HTERT RPE-1 (cell line): ENCODE data around the gene SLC15A3.

Experiments
- in situ Hi-C: fragments of 300-500 bp; cut with MboI; formaldehyde crosslinking; loops from 4 replicates; pipeline ENCODE4 v1.14.3; 2020; ENCODE audit warnings: low sequenced_read_pairs

The SLC15A3 gene

DNA sequence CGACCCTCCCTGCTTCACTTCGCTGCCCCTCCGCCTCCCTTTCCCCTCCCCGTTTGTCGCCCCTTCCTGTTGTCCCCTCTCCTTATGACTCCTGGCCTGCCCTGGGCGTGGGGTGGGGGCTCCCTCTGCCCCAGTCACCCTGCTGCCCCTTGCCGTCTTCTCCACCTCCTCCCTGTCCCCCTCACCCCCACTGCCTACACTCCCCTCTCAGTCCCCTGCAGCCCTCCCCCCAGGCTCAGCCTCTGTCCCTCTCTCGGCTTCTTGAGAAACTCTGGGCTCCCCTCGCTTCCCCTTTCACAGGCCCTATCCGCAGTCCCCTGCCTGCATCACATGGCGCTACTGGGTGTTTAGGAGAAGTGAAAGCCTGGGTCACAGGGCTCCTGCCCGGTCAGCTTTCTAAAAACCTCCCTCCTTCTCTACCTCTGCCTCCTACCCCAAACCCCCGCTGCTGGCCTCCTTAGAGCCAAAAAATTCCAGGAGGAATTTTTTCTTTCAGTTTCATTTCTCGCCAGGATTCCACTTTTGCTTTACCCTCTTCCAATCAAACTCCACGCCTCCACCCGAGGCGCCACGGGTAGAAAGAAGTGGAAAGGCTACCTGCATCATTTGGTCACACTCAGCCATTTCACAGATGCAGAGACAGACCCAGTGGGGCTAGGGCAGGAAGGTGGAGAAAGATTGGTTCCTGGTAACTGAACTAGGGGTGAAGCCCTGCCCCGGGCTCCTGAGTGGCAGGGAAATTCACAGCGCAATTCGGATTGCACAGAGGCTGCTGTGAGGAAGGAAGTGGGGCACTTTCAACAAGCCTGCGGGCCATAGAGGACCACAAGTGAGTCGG, at the start of gene SLC15A3:
TSS of gene SLC15A3 (minus strand) at position 273 of the 838 bp plus-strand sequence. CDS start 625 bp downstream, outside the sequence.
- in situ Hi-C loops: no loop called here

DNA sequence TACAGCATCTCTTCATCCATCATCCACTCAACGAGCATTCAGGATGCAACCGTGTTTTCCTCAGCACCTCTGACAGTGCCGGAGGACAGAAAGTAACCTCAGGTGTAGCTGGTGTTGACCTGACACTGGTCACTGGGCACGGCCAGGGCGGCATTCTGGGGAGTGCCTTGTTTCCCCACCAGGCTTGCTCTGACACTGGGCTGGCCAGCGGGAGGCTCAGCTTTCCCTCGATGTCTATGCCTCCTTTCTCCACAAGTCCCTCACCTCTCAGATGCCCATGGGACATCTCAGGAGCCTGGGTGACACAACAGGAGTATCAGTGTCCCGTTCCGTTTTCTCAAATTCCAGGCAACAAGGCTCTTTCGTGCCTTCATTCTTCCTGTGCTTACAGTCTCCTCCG, 48.5 kb upstream of the SLC15A3 start:
- in situ Hi-C loops: no loop called here

GRCh38 chr11:60996381-60997138, 44.6 kb upstream of the SLC15A3 start:
- in situ Hi-C loops: no loop called here

- in situ Hi-C loops: no loop called here
Measured at GRCh38 chr11:60995798-60996197, 43.8 kb upstream of the SLC15A3 start.

GRCh38 chr11:60994541-60995080, 42.6 kb upstream of the SLC15A3 start:
- in situ Hi-C loops: no loop called here

- in situ Hi-C loops: no loop called here
Measured at GRCh38 chr11:60993615-60994014, 41.6 kb upstream of the SLC15A3 start.

DNA sequence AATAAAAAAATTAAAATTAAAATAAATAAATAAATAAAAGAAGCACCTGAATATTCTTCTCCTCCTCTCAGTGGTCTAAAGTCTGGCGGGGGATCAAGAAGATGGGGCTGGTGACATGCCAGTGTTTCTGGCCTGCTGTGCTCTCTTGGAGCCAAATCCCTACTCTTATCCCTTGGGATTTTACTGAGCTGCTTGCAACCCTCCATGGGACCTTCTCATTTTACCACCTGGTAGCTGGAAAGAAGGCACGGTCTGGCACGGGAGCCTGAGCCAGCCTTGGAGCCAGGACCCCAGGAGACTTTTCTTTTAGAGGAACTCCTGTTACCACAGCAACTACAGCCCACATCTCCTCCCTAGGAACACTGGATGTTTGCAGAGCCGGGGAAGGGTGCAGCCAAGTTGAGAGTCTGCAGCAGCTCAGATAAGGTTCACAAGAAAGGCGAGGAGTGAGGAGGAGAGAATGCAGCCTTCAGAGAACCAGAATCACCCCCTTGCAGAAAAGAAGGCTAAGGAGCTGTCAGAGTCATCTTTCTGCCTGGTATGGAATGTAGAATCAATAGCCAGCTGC, 41.0 kb upstream of the SLC15A3 start:
- in situ Hi-C loops: no loop called here

GRCh38 chr11:60991457-60991856, 39.5 kb upstream of the SLC15A3 start:
- in situ Hi-C loops: no loop called here

- in situ Hi-C loops: no loop called here
Measured at GRCh38 chr11:60989093-60989650, 37.2 kb upstream of the SLC15A3 start.

DNA sequence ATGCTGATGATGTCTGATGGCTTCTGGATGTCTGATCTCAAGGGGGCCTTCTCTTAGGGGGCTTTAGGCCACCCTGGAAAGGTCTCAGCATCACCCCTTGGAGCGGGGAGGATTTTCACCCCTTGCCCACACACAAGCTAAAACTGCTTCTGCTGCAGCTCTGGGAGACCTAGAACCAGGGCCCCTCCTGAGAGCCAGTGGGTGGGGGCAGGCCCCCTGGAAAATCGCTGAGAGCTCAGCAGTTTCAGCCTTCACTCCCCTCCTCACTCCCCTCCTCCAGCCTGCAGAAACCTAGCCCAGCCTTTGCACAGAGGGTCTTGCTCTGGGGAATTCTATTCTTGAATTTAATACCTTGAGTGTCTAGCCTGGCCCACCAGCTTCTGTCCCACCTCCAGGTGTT, 36.7 kb upstream of the SLC15A3 start:
- in situ Hi-C loops: no loop called here

DNA sequence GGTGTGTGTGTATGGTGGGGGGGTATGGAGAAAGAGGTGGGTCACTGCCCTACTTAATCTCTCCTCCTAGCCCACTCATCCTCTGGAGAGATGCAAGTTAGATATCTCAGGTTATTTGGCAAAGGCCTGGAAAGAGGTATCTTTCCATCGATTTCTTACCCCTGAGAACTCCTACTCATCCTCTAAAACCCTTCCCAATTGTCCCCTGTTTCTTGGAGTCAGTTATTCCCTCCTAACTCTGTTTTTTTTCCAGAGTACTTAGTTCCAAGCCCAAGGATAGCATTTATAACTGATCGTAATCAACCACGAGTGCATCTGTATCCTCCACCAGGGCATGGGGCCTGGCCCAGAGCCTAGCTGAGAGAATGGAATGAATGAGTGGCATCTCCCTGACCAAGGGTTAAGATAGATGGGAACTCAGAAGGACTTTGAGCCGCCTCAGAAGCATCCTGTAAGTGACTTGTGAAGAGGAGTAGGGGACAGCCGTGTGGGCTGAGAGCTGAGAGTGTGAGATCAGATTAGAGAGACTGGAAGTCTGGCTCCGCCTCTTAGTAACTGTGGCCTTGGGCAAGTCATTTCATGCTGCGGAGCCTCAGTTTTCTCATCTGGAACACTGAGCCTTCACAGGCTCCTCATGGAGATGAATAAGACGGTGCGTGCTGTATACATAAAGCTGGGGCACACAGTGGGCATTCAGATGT, 35.8 kb upstream of the SLC15A3 start:
- in situ Hi-C loops: no loop called here

- in situ Hi-C loops: no loop called here
Measured at GRCh38 chr11:60985991-60986915, 34.3 kb upstream of the SLC15A3 start.

- in situ Hi-C loops: no loop called here
Measured at GRCh38 chr11:60985501-60985900, 33.5 kb upstream of the SLC15A3 start.

DNA sequence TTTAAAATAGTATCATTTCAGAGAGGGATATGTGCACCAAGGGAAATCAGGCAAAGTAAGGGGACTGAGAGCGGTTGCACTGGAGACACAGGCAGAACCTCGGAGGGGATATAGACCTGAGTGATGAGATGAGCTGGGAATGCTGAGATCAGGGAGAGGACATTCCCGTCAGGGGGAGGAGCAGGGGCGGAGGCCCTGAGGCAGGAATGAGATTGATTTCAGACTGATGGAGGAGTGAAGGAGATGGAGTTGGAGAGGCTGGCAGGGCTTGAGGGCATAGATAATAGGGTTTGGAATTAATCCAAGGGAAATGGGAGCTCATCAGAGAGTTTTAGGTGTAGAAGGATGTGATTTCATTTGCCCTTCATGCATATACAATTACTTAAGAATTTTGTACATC, 32.7 kb upstream of the SLC15A3 start:
- in situ Hi-C loops: no loop called here

DNA sequence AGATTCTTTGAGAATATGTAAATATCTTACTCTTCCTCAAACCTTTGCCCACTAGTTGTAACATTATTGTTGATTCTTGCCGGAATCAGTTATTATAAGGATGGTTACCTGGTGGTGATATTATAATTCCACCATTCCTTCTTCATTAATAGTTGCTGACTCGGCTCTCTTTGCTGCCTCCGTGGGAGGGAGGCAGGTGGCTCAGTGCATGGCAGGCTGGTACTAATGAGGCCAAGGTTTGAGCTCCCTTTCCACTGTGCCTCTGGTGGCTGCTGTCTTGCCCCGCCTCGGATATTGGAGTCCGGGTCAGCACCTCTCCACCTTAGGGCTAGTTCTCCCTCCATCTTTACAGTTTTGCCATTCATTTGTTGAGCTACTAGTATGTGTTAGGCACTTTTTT, 32.2 kb upstream of the SLC15A3 start:
- in situ Hi-C loops: no loop called here

DNA sequence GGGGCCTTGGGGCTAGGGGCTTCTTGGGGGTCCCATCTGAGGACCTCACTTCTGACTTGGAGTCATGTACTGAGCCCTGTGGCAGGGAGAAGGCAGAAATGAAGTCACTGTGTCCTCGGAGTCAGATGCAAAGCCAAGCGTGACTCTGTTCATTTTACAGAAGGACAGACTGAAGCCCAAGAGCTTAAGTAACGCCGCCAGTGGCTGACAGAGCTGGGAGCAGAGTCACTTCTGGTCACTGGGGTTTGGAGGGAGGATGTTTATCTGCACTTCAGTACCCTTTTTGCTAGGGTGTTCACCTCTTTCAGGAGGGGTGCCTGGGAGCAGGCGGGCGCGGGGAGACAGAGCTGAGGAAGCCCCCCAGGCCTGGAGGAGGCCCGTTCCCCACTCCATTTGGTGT, 30.2 kb upstream of the SLC15A3 start:
- in situ Hi-C loops: no loop called here

- in situ Hi-C loops: no loop called here
Measured at GRCh38 chr11:60981515-60981914, 29.5 kb upstream of the SLC15A3 start.

GRCh38 chr11:60978546-60979380, 26.8 kb upstream of the SLC15A3 start:
- in situ Hi-C loops: no loop called here

DNA sequence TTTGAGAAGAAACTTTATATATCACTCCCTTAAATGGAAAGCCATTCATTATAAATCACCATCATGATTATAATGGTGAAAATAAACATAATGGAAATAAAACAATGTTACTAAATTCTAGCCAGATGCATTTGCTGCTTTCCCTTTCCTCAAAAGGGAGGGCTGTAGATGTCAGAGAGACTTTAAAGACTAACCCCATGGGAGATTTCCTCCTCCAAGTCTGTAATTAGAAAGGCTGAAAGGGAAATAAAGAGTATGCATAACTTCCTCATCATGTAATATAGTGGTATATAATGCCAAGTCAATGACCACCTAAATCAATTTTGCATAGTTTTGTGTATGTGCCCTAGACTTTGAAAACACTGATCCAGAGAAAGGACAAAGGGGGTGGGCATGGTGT, 25.9 kb upstream of the SLC15A3 start:
- in situ Hi-C loops: no loop called here
